GM19463 (cell line): ENCODE results near the gene MEF2D.

ENCODE experiments used
- ATAC-seq: cut with Tn5 transposase; IDR thresholded peaks from one replicate; pipeline ENCODE4 v1.9.1; 2021; ENCODE audit warnings: mild to moderate bottlenecking, moderate library complexity; ENCODE audit not compliant: unreplicated experiment

MEF2D gene

DNA sequence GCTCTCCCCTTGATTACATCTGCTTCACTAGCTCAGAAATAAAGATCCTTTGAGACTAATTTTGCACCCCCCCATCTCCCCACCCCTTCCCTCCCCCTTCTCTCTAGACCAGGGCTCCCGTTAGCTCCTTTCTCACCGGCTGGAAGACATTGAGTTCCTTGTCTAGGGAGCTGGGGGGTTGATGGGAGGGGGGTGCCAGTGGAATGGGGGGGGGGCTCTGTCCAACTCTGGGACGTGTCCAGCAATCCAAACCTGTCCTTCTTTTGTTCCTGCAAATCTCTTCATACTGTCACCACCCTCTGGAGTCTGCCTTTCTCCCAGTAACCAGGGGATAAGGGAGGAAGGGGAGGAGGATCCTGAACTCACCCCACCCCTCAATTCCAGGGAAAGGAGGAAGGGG, 69.7 kb downstream of the MEF2D start:
- no peak for ATAC-seq

DNA sequence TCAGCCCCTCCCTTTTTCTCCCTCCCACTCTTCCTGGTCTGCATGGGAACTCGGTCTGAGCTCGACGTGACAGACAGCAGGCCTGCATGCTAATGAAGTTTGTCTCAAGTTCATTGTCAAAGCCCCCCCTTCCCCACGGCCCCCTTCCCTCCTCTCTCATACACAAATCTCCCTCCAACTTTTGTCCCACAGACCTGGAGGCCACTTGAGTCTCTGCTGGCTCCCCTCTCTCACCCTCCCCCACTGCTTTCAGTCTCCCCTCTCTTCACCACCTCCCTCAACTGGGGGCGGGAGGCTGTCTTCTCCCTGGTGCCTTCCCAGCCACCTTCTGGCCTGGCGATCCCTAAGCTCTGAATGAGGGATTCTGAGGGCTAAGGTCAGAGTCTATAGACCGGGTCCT, 70.3 kb downstream of the MEF2D start:
- no peak for ATAC-seq

DNA sequence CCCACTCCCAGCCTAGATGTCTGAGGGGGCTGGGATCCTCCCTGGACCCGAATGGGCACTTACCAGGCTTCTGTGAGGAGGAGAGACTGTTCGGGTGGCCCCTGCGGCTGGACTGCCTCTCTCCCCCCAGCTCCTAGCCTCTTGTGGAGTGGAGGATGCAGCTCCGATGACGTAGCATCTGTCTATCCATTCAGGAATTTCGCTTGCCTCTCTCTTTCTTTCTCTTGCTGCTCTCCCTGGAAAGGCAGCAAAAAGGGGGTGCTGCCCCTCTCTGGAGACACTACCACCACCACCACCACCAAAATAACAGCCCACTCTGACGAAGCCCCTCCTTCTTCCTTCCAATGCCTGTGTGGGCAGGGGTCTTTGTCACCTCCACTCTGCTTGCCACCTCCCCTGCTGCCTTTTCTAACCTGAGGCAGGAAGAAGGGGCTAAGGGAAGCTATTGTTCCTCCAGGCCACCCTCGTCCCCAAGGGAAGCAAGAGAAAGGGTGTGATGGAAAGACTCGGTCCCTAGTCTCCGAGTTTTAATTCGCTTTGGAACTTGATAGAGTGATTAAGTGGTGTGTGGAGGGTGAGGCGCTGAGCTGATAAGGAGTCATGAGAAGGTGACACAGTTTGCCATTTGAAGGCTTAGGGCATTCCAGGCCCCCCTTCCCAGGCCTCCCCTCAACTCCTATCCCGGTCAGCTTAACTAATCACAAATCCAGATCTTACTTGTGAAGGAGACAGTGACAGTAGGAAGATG, 71.1 kb downstream of the MEF2D start:
- ATAC-seq = no peak

DNA sequence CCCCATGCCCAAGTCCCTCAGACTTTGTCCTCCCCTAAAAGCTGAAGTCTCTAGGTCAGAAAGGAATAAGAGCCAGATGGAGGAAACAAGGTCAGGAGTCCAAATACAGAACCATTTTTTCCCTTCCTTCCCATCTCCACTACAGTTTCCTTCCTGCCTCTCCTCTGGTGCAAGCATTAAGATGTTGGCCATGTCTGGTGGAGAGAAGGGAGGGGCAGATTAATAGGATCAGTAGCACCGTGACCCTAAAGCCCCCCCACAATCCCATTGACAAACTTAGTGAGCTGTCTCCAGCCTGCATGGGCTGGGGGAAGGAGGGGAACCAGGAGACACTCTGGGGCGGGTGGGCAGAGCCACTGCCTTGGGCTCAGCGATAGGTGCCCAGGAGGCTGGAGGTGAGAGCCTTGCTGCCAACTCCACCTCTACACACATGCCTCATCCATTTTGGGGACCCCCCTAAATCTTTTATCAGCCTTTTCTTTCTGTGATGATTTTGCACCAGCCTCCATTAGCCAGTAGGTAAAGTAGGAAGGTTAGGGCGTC, 71.8 kb downstream of the MEF2D start:
- no peak for ATAC-seq

DNA sequence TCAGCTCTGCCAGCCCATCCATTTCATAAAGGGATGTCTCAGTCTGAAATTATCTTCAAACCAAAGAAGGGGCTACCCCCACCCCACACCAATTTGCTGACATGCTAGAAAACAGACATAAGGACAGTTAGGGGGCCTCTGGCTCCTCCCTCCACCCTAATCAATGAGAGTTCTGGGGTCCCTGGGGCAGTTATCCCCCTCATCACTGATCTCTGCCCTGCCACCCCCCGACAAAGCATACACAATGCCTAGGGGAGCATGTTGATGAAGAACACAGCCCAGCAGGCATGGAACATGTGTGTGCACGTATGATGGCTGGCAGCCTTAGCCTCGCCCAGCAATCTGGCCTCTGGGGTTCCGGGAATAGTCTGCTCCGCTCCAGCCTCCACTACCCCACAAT, 72.6 kb downstream of the MEF2D start:
- ATAC-seq = no peak

DNA sequence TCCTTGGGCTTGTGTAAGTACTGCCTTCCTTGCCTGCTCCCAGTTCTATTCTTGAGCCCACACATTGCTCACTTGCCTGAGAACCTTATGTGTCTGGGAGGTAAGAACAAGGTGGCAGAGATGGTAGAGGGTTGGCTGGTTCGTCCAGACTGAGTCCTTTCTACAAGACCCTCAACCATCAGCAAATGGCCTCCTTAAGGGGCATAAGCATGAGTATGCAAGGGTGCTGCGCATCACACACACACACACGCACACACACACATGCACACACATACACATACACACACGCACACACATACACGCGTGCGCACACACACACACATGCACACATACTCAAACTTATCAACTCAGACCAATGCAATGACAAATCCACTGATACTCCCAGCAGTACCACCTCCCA, 74.6 kb downstream of the MEF2D start:
- no peak for ATAC-seq

DNA sequence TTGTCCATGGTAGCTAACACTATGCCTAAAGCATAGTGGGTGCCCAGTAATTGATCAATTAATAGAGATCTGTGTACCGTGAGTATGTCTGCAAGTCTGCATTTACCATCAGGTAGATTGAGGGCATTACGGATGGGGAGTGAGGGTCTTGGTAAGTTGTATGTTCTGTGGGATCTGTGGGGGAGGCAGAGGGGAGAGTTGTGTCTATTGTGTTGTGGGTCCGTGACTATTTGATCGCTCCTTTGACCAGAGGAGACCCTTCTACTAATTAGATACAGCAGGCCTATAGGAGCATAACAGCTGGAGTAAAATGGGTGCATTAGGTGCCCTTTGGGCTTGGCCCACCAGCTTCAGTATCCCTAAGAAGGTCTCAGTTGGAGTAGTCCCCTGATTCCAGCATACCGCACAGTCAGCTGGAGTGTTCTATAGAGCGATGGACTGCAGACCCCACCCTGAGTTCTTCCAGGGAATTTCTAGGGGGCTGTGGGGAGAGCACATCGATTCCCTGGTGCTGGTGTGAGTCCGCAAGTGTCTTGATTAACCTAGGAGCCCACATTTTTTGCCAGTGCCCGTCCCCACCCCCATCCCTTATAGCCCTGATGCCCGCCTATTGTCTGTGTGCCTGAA, 75.7 kb downstream of the MEF2D start:
- ATAC-seq = no peak

DNA sequence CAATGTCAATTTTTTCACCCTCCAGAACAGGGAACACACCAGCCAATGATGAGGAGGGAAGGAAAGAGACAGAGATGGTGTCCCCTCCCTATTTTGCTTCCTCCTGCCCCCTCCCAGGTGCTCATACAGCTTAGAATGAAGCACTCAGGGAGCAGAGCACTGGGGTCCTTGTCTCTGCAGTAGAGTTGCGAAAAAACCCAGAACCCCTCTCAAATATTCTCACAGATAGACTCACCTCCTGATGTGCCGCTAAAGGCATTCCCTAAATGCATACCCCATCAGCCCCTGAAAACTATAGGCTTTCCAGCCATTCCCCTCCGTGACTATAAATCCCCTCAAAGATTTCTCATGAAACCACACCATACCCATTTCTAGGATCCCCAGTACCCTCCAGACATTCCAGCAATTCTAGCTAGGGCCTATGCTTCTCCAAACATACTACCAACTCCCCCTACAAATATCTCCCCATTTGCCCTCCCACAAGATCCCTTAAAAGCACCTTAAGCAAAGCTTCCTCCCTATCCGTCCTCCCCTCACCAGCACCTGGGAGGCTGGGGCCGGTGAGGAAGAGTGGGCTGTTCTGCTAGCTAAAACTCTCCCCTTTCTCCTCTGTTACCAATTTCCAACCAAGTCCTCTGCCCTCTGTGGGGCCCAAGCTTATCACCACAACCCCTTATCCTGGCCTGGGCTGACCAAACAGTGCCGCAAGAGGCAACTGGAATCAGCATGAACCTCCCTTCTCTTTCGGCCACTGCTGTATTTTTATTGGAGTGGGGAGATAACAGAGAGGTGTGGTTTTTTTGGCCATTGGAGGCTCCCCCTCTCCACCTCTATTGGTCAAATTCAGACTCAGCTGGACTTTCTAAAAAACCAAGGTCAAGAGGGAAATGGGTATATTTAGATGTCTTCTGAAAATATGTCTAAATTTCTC, 76.9 kb downstream of the MEF2D start:
- no peak for ATAC-seq

DNA sequence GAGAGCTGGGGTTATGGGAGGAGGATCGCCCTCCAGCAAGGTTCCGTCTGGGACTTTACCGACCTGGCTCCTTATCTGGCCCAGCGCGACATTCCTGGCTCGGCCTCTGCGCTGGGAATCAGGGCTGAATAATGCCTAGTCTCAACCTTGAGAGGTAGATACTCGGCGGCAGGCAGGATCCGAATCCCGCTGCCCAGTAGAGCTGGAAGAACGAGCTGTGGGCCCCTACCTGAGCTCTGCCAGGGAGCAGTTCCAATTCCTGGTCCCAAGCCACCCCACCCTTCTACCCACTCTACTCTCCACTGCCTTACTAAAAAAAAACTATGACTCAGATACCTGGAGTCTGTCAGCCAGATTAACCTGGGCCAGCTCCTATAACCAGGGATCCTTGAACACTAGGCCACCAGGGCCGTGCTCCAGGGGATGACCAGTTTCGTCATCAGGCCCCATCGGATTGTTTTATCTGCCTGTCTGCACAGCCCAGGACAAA, 77.9 kb downstream of the MEF2D start:
- no peak for ATAC-seq

DNA sequence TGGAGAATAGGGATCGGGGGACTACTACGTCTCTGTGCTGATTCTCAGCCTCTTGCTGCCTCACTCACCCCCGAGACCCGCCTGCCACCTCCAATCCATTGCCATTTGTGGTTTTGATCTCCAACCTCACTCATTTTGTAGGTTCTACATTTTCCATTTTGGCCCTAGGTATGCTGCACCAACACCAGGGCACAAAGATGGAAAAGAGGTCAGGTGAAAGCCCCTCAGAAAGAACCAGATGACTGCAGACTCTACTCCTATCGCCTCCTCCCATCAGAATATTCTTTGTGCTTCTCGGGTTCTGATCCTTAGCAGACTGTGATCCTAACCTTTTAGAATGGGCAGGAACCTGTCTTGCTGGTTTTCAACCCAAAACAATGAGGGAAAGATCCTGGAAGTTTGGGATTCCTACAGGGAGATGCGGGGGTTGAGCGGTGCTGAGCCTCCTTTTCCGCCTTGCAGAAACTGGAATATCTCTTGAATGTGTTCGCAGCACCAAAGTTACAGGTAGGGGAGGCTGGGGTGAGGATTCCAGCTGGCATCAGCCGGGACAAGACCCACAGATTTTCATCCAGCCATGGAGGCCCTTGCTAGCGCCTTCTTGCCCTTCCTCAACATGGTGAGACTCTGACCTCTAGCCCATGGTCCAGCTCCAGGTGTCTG, 78.5 kb downstream of the MEF2D start:
- ATAC-seq = no peak

DNA sequence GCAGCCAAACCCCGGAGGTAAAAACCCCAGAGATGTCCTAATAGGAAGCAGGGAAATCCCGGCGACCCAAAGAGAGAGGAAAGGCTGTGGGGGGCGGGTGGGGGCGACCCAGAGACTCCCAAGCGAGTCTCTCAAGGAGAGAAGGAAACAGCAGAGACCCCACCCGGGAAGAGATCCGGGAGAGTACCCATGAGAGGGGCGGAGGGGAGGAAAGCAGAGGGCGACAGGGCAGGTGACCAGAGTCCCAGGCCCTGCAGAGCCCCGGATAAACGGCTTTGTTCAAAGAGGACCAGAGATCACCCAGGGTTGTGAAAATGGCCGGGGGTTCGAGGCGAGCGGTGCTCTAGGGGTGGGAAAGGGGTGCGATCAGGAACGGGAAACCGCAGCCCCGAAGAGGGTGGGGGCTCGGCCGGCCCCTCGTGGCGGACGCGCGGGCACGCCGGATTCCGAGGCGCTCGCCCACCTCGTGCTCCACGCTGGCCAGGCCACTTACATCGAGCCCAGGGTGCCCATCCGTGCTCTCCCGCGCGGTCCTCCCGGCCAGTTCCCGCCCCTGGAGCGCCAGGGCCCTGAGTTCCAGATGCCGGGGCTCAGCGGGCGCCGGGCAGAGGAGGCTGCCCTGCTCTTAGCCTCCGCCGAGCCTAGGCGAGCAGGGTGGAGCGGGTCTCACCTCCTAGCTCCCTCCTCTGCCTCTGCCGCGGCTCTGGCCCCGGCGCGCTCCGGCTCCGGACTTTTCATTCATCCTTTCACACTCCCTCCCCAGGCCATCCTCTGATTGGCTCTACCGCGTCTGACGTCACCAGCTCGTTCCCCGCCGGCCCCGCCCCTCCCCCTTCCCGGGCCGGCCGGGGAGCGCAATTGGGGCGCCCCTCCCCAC, 79.3 kb downstream of the MEF2D start:
- ATAC-seq = peak; percentile 82

DNA sequence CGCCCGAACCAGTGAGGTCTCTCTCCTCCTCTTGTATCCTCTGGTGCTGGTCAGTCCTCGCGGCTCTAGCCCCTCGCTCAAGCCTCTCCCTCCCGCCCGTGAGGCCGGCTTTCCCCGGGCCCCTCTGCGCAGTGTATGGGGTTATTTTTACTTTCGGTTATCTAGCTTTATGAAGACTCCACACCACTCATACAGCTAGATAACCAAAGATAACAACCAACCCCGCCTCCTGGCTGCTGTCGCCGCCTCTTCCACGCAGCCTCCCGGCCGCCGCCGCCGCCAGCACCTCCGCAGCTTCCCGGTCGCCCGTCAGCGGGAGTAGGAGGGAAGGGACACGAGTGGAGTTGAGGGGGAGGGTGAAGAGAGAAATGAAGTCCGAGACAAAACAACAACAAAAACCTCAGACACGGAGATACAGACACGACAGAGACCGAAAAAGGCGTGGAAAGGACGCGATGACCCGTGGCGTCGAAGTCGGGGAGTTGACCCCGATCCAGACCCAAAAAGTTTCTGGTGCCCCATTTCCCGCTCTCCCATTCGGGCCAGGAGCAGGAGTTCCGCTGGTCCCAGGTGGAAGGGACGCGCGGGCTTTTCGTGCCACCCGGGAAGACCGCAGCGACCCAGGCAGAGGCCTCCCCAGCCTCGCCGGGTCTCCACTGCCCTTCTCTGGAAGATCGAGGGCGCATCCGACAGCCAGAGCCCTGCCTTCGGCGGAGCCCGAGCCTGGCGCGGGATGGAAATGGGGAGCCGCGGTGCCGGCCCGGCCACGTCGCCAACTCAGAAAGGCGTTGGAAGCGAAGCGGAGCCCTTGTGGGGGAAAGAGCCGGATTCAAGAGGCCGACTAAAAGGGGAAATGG, 80.1 kb downstream of the MEF2D start:
- ATAC-seq = no peak

DNA sequence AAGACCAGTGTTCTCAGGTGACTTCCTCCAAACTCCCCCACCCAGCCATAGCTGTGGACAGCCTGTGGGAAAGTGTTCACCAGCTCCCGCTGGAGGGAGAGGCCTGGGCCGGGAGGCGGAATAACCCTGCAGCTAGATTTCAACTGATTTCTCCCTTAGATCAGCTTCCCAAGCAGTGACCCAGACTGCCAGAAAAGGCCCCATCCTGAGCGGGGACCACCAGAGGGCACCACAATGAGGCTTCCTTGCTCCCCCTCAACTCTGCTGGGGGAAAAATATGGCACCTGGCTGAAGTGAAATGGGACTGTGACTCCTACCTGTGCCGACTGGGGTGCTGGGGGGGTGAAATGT, 80.7 kb downstream of the MEF2D start:
- ATAC-seq = no peak

DNA sequence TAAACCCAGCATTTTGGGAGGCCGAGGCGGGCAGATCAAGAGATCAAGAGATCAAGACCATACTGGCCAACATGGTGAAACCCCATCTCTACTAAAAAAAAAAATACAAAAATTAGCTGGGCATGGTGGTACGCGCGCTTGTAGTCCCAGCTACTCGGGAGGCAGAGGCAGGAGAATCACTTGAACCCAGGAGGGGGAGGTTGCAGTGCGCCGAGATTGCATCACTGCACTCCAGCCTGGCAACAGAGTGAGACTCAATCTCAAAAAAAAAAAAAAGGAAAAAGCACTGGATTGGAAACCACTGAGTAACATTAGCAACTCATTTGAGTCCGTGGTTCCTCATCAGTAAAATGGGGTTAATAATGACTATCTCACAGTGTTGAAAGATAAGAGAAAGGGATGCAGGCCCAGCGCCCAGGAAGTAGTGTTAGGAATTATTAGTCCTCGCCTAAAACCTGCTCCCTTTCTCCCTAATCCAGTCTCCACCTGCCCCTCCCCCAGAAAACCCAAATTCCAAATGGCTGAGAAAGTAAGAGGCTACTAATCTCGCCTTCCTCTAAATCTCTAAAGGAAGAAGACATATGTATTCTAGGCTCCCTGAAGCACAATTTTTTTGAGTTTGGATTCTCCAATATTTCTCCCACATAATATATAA, 82.0 kb downstream of the MEF2D start:
- no peak for ATAC-seq

DNA sequence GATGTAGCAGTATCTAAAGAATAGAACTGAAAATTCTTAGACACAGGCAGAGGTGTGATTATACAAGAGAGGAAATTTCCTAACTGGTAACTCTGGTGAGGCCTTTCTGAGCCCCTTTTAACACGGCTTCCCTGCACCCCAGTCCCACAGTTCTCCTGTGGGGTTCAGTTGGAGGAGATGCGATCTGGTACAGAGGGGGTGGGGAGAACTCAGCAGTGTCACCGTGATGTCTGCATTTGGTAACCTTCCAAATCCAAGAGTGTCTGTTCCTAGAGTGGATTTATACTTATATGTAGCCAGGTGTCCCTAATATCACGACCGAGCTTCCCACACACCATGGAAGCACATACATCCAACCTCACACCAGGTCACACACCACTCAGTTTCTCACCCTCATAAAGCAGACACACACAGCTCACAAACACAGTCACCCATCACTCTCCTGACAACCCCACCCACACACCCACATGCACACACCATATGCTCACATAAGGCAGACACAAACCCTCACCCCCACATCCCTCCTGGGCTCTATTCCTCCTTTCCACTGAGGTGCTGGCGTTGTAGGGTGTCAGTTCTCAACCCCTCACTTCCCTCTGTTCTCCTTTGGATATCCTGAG, 83.1 kb downstream of the MEF2D start:
- ATAC-seq = no peak

DNA sequence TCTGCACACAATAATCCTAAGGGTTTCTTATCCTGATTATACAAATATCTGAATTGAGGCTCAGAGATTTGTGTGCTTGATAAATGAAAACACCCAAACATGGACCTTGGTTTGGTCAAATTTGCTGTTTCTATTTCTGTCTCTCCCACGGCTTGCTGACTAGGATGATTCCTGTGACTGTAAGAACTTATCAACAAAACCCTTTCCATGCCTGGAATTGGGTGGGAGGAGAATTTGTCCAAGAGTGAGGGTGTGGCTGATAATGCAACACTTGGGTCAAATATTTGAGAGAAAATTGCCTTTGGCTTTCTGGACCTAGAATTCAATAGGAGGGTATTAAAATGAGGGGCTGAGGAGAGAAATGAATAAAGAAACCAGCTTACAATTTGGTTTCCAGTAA, 83.6 kb downstream of the MEF2D start:
- ATAC-seq = no peak

DNA sequence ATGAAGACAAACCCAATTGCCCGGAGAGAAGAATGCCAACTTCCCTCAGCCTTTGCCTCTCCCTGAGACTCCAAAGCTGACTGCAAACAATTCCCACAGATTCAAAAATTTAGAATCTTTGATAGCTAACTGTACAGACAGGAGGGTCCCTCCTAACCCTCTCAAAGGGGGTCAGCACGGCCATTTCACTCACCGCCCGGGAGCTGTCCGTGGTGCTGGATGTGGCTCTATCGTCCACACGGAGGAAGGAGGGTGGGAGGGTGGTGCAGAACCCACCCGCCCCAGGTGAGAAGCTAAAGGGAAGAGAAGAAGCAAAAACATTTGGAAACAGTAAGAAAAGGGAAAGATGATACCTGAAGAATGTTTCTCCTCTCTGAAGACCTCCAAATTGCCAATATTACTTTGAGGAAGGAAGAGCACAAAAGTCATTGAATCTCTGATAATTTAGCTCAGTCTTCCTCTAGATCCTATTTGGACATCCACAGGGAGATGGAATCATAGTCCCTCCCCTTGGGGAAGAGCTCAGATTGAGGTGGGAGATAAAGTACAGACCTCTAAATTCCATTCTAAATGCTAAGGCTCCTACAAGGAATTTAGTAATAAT, 86.0 kb downstream of the MEF2D start:
- no peak for ATAC-seq
